22Rv1 (cell line): ENCODE measurements around the gene PDRG1.

ENCODE experiments used
- CTCF ChIP-seq: fragments of 450-650 bp; IDR thresholded peaks from 2 replicates; pipeline ENCODE4 v1.5.1; 2017; ENCODE audit warnings: mild to moderate bottlenecking
- ZFX ChIP-seq: fragments of 450-650 bp; IDR thresholded peaks from 2 replicates; pipeline ENCODE4 v1.6.1; 2017; ENCODE audit warnings: antibody characterized with exemption, borderline replicate concordance

- TF ChIP-seq CTCF (no peak), ZFX (no peak)
Measured at GRCh38 chr20:31991339-31991705, 39.5 kb upstream of the PDRG1 start.
